GM12878 (cell line): ENCODE data around the gene NIPAL3. TPM values are rescaled to one million over a fixed set of nuclear protein-coding genes. Genes with fewer than 3 reads are reported as not detected.

Source experiments
- ATAC-seq: fragments of 200-7000 bp; cut with Tn5 transposase; 3 replicates; pipeline ENCODE4 v1.9.1; 2020; ENCODE audit warnings: mild to moderate bottlenecking, moderate library complexity
- BruUV-seq: library from RNA; stranded (reverse); fragments of 400-500 nt; replicated peaks from 2 replicates; lab custom pipeline; 2021; lab: Mats Ljungman, UMichigan
- CTCF ChIA-PET: fragments of 300-600 bp; sonication (Branson Sonifier 250); formaldehyde crosslinking; extraction: SDS; loops from one replicate; lab custom pipeline; 2021; ENCODE audit warnings: inconsistent platforms; lab: Yijun Ruan, JAX
- POLR2A ChIA-PET: fragments of 350-600 bp; formaldehyde crosslinking; extraction: SDS; loops from one replicate; lab custom pipeline; 2021; ENCODE audit warnings: inconsistent platforms; lab: Charles Lee
- RAD21 ChIA-PET: fragments of 300-600 bp; sonication (Branson Sonifier 250); formaldehyde crosslinking; loops from one replicate; lab custom pipeline; 2023; ENCODE audit warnings: antibody characterized with exemption; ENCODE audit not compliant: unreplicated experiment; lab: Charles Lee
- SMC1A ChIA-PET: fragments of 300-600 bp; sonication (Branson Sonifier 250); formaldehyde crosslinking; loops from one replicate; lab custom pipeline; 2023; ENCODE audit not compliant: unreplicated experiment, uncharacterized antibody; lab: Charles Lee
- DNase-seq: peaks from one replicate; pipeline ENCODE4 v3.0.0-alpha.2; 2011; ENCODE audit warnings: low read depth, low spot score
- FAIRE-seq: peaks from 3 replicates; lab custom pipeline; 2011; peaks lifted over from hg19 to GRCh38; lab: Jason Lieb, UNC
- H2AFZ ChIP-seq: 2 replicates; pipeline ENCODE4 v1.6.0; 2011; ENCODE audit warnings: low read depth, low read length, control low read depth; ENCODE audit not compliant: control insufficient read depth
- H3K27ac ChIP-seq: 2 replicates; pipeline ENCODE4 v1.5.1; 2011; ENCODE audit warnings: control low read depth; ENCODE audit not compliant: control insufficient read depth, insufficient read depth
- H3K27me3 ChIP-seq, 2 experiments: replicated peaks in 1 of 2; 2 replicates each; pipeline versions ENCODE4 v1.6.0 to v1.6.1; 2011; ENCODE audit warnings: low read length in 1 of 2; ENCODE audit not compliant: control insufficient read depth in 2 of 2, insufficient read depth in 2 of 2
- H3K36me3 ChIP-seq, 2 experiments: 2 replicates each; pipeline ENCODE4 v1.5.1; 2011; ENCODE audit warnings: low read length in 1 of 2; ENCODE audit not compliant: control insufficient read depth in 2 of 2, insufficient read depth in 2 of 2
- H3K4me1 ChIP-seq: 2 replicates; pipeline ENCODE4 v1.6.1; 2011; ENCODE audit warnings: mild to moderate bottlenecking, low read length, moderate library complexity, mixed read lengths; ENCODE audit not compliant: control insufficient read depth, insufficient read depth
- H3K4me2 ChIP-seq: 2 replicates; pipeline ENCODE4 v1.6.0; 2011; ENCODE audit warnings: control low read depth; ENCODE audit not compliant: control insufficient read depth, insufficient read depth
- H3K4me3 ChIP-seq: fragments of 200-600 bp; sonication (generic); 2 replicates; pipeline ENCODE4 v1.5.1; 2016
- H3K79me2 ChIP-seq: 2 replicates; pipeline ENCODE4 v1.6.0; 2011; ENCODE audit warnings: low read length; ENCODE audit not compliant: control insufficient read depth, insufficient read depth
- H3K9ac ChIP-seq: 2 replicates; pipeline ENCODE4 v1.8.0; 2011; ENCODE audit warnings: low read length, control low read depth, mixed read lengths; ENCODE audit not compliant: control insufficient read depth, insufficient read depth
- H3K9me3 ChIP-seq: replicated peaks from 3 replicates; pipeline ENCODE4 v1.5.1; 2011; ENCODE audit warnings: mild to moderate bottlenecking, low read length; ENCODE audit not compliant: control insufficient read depth, insufficient read depth
- H4K20me1 ChIP-seq: 2 replicates; pipeline ENCODE4 v1.6.0; 2011; ENCODE audit not compliant: control insufficient read depth, insufficient read depth
- ATF3 ChIP-seq: IDR thresholded peaks from 2 replicates; pipeline ENCODE4 v1.6.1; 2011; ENCODE audit warnings: low read depth, mild to moderate bottlenecking, low read length, moderate library complexity, borderline replicate concordance; ENCODE audit errors: extremely low read depth
- BCL3 ChIP-seq: IDR thresholded peaks from 2 replicates; pipeline ENCODE4 v1.6.1; 2011; ENCODE audit warnings: borderline replicate concordance, low read depth, mild to moderate bottlenecking, moderate library complexity, low read length; ENCODE audit not compliant: insufficient read depth, poor library complexity, severe bottlenecking
- CUX1 ChIP-seq: IDR thresholded peaks from 2 replicates; pipeline ENCODE4 v1.6.1; 2012; ENCODE audit warnings: improper control_type of control experiment, low read depth, low read length; ENCODE audit not compliant: insufficient replicate concordance
- IKZF2 ChIP-seq, 2 experiments: fragments of 450-650 bp; IDR thresholded peaks; 2 replicates each; pipeline ENCODE4 v1.6.1; 2017; ENCODE audit warnings: mild to moderate bottlenecking in 2 of 2, moderate library complexity in 2 of 2
- IRF4 ChIP-seq: IDR thresholded peaks from 2 replicates; pipeline ENCODE4 v1.6.1; 2011; ENCODE audit warnings: low read depth, low read length
- KAT2A ChIP-seq: conservative IDR thresholded peaks from 2 replicates; pipeline ENCODE4 v1.6.1; 2011; ENCODE audit warnings: low read depth, low read length; ENCODE audit not compliant: control insufficient read depth
- KDM1A ChIP-seq: fragments of 200-600 bp; sonication (generic); IDR thresholded peaks from 2 replicates; pipeline ENCODE4 v1.6.1; 2016; ENCODE audit warnings: borderline replicate concordance
- RELA ChIP-seq: fragments of 450-650 bp; IDR thresholded peaks from 2 replicates; pipeline ENCODE4 v1.8.0; 2014; ENCODE audit warnings: borderline replicate concordance; ENCODE audit not compliant: partially characterized antibody
- SIN3A ChIP-seq: IDR thresholded peaks from 2 replicates; pipeline ENCODE4 v1.6.1; 2012; ENCODE audit warnings: low read depth, low read length, improper control_type of control experiment
- SMAD1 ChIP-seq: fragments of 450-650 bp; IDR thresholded peaks from 2 replicates; pipeline ENCODE4 v1.6.1; 2018; ENCODE audit warnings: mild to moderate bottlenecking, low read depth; ENCODE audit not compliant: partially characterized antibody
- SREBF2 ChIP-seq: IDR thresholded peaks from 2 replicates; pipeline ENCODE4 v1.6.1; 2012; ENCODE audit warnings: mild to moderate bottlenecking, low read length
- STAT3 ChIP-seq: IDR thresholded peaks from 2 replicates; pipeline ENCODE4 v1.6.1; 2011; ENCODE audit warnings: low read depth, low read length, improper control_type of control experiment
- ZNF384 ChIP-seq: IDR thresholded peaks from 2 replicates; pipeline ENCODE4 v1.6.1; 2012; ENCODE audit warnings: low read depth, mild to moderate bottlenecking, low read length, improper control_type of control experiment, borderline replicate concordance
- ZNF622 ChIP-seq: fragments of 450-650 bp; IDR thresholded peaks from 2 replicates; pipeline ENCODE4 v1.6.1; 2017; ENCODE audit warnings: mild to moderate bottlenecking, inconsistent platforms
- WGBS: methylation state at CpG from one replicate; pipeline ENCODE4 v1.1.6; 2016; ENCODE audit warnings: low lambda C conversion rate; ENCODE audit not compliant: insufficient replicate concordance, insufficient coverage; ENCODE audit errors: missing lambda C conversion rate; 5-methylcytosine and 5-hydroxymethylcytosine counted together
- in situ Hi-C: fragments of 300-500 bp; cut with MboI; formaldehyde crosslinking; loops from 9 replicates; pipeline ENCODE4 v1.14.3; 2018; ENCODE audit warnings: mixed read lengths
- intact Hi-C: fragments of 100-400 bp; cut with micrococcal nuclease; formaldehyde crosslinking; loops from one replicate; pipeline ENCODE4 v1.14.2; 2022; ENCODE audit not compliant: unreplicated experiment
- polyA plus RNA-seq, 11 experiments: library from polyadenylated mRNA; depleted of rRNA in 4 of 11; unstranded in 6 of 11; stranded (reverse) in 5 of 11; fragments of >200 nt; fragmentation: Nextera tagmentation in 4 of 11; fragmentation: Illumina TruSeq in 1 of 11; extraction: Ambion mirVana in 4 of 11; extraction: Trizol in 1 of 11; gene quantifications; 1 replicate in 1 of 11; 2 replicates in 10 of 11; pipeline versions ENCODE4 v1.2.1 to v1.2.3, GENCODE V29; 2011 to 2016; ENCODE audit warnings: inconsistent platforms in 2 of 11, missing spikeins in 2 of 11, low read depth in 1 of 11
- total RNA-seq, 4 experiments: library from RNA; depleted of rRNA in 3 of 4; stranded (reverse); fragments of >200 nt in 3 of 4; fragmentation: Illumina TruSeq in 1 of 4; extraction: Trizol in 1 of 4; gene quantifications; 2 replicates each; pipeline versions ENCODE4 v1.2.1 to v1.2.3, GENCODE V29; 2013 to 2021

NIPAL3 gene
- total and polyA plus RNA-seq, 10 of the 15 experiments (the other 5 are each of a cell fraction or from before 2014, with no cell fraction given) = 2.1 to 9.4 (median 4.2) TPM

- TF ChIP-seq ATF3 = no peak
- TF ChIP-seq STAT3 = no peak
- TF ChIP-seq CUX1 = no peak
- TF ChIP-seq BCL3 = no peak
- no peak for TF ChIP-seq KDM1A
- TF ChIP-seq ZNF622 = no peak
- no peak for TF ChIP-seq SIN3A
- no peak for TF ChIP-seq IRF4
- no peak for TF ChIP-seq RELA
- TF ChIP-seq SREBF2 = no peak
- no peak for TF ChIP-seq KAT2A
- no peak for TF ChIP-seq SMAD1
- TF ChIP-seq ZNF384 = no peak
- no peak for TF ChIP-seq IKZF2 (IDR thresholded peaks at IDR 0.05)
- H3K79me2 ChIP-seq = no peaks in the 10 kb centered on the region
- ChIA-PET CTCF (interaction anchor here (1.2 to 6.2 kb wide), 4 partner anchors 11 to 237 kb away, joined by 3 to 74 read pairs (median 5); partner anchors contain the start of gene NIPAL3), POLR2A (no interaction called here), RAD21 (no interaction called here), SMC1A (interaction anchor here (1.6 to 3.1 kb wide), 2 partner anchors 184 to 188 kb away, joined by 4 to 24 read pairs; no protein-coding TSS in a partner anchor)
- no TSS peak for BruUV-seq
- H3K4me1 ChIP-seq = peaks cover 36% of the 10 kb centered on the region
- no peaks in the 10 kb centered on the region for H4K20me1 ChIP-seq
- H3K36me3 ChIP-seq = no peaks in the 10 kb centered on the region
- no peak for ATAC-seq
- no peak for FAIRE-seq
- H3K9me3 ChIP-seq = no peaks in the 10 kb centered on the region
- in situ Hi-C loops = no loop called here
- H3K27ac ChIP-seq = no peak overlapping the region
- H2AFZ ChIP-seq = no peak overlapping the region
- no peaks in the 10 kb centered on the region; a peak in 1 of 4 replicates for H3K27me3 ChIP-seq
- intact Hi-C loops = no loop called here
- DNase-seq = no peak
- no peak overlapping the region for H3K9ac ChIP-seq
- no peak overlapping the region for H3K4me2 ChIP-seq
- WGBS = 81% methylated on average over 1 of the region's 1 CpG
- H3K4me3 ChIP-seq = no peak overlapping the region
Measured at GRCh38 chr1:24387636-24388175, 27.9 kb upstream of the NIPAL3 start.
